Fibroblast of mammary gland (primary cell): ENCODE measurements around the gene TRIM68.

Experiments
- DNase-seq: peaks from one replicate; pipeline ENCODE4 v3.0.0-alpha.2; 2010; ENCODE audit warnings: low read depth
- H3K4me3 ChIP-seq: 2 replicates; pipeline ENCODE4 v1.5.1; 2011; ENCODE audit warnings: low read depth, mild to moderate bottlenecking, low read length, moderate library complexity; ENCODE audit not compliant: control insufficient read depth
- TF ChIP-seq, protein P1 (sequence below): conservative IDR thresholded peaks from 2 replicates; pipeline ENCODE4 v1.5.1; 2011; ENCODE audit warnings: low read depth, low read length, inconsistent platforms; ENCODE audit not compliant: control insufficient read depth, insufficient read depth

Gene TRIM68

DNA sequence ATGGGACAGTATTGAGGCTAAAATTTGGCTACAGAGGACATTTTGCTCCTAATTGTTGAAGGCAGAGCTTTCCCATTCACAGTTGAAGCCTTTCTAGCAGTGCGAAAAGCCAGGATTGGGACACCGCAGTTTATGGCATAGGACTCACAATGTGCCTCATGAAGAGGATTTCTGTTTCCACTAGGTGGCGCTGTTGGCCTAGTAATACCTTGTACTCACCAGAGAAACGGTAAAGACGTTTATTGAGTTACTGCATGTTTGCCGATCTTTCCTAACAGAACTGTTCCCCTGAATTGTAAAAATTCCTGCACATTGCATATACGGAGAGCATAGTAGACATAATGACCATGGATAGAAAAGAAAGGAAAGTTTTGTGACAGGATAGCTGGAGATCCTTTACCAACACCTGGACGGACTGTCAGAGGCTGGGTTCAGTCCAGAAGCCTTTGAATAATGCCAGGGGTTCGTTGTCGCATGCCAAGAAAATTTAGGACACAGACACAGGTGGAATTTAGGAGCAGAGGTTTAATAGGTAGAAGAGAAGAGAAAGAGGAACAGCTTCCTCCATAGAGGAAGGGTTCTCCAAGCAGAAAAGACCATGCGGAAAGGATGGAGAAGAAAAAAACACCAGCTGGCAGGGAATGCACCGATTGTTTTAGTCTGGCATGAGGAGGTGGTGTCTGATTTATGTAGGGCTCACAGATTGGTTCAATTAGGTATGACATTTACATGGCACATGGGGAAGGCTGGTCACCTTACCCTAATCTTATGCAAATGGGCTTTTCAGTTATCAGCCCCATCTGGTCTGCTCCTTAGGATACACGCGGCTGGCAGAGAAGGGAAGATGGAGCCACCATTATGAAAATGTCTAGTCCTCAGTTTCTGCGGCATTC is 18.4 kb upstream of the TRIM68 start:
- peak; percentile 83 for DNase-seq
- TF ChIP-seq, protein P1, sequence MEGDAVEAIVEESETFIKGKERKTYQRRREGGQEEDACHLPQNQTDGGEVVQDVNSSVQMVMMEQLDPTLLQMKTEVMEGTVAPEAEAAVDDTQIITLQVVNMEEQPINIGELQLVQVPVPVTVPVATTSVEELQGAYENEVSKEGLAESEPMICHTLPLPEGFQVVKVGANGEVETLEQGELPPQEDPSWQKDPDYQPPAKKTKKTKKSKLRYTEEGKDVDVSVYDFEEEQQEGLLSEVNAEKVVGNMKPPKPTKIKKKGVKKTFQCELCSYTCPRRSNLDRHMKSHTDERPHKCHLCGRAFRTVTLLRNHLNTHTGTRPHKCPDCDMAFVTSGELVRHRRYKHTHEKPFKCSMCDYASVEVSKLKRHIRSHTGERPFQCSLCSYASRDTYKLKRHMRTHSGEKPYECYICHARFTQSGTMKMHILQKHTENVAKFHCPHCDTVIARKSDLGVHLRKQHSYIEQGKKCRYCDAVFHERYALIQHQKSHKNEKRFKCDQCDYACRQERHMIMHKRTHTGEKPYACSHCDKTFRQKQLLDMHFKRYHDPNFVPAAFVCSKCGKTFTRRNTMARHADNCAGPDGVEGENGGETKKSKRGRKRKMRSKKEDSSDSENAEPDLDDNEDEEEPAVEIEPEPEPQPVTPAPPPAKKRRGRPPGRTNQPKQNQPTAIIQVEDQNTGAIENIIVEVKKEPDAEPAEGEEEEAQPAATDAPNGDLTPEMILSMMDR: peak; percentile 69
- no peak overlapping the region for H3K4me3 ChIP-seq

DNA sequence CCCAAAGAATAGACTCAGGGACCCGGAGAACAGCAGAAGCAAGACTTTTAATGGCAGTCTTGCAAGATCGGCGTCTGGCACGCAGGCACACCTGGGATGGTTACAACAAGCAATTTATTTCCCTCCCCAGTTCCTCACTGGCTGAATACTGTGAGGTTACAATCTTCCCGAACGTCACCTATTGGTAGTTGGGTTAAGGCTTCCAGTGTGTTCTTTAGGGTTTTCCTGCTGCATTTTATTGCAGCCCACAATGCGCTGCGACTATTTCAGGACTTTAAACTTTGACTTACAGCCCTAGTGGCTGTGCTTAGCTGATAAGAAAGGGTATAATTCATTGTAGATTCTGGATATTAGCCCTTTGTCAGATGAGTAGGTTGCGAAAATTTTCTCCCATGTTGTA is 11.5 kb upstream of the TRIM68 start:
- DNase-seq: no peak
- H3K4me3 ChIP-seq: no peak overlapping the region
- TF ChIP-seq, protein P1: no peak

DNA sequence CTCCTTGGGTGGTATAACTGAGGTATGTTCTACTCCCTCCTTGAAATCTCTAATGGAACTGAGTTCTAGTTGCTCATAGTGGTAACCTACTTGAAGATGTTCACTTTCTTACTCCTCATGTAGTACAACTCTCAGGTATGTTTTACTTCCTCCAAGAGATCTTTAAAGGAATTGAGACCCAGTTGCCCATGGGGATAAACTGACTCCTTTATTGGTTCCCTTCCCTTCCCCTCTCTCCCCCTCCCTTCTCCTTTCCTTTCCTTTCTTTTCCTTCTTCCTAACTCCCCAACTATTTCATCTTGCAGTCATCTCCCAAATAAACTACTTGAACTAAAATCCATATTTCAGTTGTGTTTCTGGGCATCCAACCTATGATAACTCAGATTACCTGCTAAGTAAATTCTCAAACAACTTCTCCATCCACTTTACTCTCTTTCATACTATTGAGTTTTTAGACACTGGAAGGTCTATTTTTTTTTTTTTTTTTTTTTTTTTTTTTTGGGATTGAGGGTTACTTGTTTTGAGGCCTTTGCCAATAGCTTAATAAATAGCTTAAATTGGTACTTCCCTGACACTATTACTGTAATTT is 7.9 kb upstream of the TRIM68 start:
- no peak overlapping the region for H3K4me3 ChIP-seq
- TF ChIP-seq, protein P1: no peak
- no peak for DNase-seq

DNA sequence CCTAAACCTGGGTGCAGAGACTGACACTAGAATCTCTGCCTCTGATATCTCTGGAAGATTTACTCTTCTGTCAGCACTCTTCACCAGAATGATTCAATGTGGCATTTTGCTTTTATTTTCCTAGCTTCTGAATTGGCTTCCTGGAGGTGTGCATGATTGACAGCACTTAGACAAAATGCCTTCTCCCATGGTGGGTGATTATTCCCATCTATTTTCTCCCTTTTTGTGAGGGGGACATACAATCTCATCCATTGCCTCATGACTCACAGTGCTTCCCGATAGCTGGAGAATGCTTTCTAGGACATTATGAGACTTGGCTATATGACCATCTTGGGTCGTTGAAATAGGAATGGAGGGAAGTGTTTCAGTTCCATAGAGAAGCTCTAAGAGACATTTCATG is 4.0 kb upstream of the TRIM68 start:
- TF ChIP-seq, protein P1: no peak
- no peak for DNase-seq
- no peak overlapping the region for H3K4me3 ChIP-seq

DNA sequence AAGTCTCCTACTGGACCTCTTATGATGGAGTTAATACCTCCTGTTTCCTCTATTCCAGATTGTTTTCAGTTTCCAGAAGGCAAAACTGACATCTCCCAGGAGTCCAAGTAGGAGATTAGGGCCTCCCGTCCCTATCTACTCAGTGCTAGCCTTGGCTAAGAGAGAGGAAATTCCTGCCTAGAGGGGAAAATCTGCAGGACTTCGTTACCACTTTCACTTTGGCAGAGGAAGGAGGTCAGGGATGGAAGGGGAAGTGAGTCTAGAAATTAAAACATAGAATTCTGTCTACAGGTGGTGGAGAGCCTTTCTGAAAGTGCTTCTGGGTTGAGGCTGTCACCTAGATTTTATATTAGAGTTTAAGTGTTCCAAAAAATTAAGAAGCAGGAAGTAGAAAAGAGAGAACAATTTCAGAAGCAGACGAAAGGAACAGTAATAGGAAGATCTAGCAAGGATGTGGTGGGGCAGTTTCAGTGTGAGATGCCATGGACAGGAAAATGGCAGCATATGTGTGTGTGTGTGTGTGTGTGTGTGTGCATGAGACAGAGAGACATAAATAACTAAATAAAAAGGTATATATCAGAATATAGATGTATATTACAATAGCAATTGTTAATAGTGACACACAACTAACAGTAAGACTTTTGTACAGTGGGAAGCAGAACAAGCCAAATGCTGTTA is 2.4 kb upstream of the TRIM68 start:
- no peak overlapping the region for H3K4me3 ChIP-seq
- TF ChIP-seq, protein P1: no peak
- no peak for DNase-seq

DNA sequence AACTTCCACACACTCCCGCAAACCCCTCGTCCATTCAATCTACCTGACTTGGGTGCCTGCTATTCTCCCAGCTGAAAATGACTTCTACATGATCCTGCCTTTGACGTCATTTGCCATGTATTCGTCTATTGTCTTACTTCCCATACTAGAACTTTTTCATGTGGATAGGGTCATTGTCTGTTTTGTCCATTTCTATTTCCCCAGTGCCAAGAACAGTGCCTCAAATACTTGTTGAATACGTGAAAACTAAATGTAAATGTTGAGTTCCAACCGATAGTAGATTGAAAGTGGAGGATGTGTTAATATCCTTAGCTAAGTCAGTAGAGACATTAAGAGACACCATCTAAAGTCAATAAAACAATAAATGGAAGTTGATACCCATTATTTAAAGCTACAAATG is 935 bp downstream of the TRIM68 start:
- TF ChIP-seq, protein P1: no peak
- DNase-seq: peak; percentile 32
- H3K4me3 ChIP-seq: peak overlapping the region; percentile 71
